Hematopoietic multipotent progenitor cell (in vitro differentiated cells): ENCODE measurements around the gene MTREX. TPM values are rescaled to one million over a fixed set of nuclear protein-coding genes. Genes with fewer than 3 reads are reported as not detected.
"Not testable (repeated sequence)": the region's sequence is repeated elsewhere in the genome, so short reads cannot be mapped to it uniquely, and the experiment has no call there.

ENCODE experiments used
- DNase-seq, 3 donors: peaks; one replicate each; pipeline ENCODE4 v3.0.0-alpha.2; 2011 to 2015; ENCODE audit warnings: low read depth in 2 of 3, low spot score in 2 of 3
- total RNA-seq: library from RNA; depleted of rRNA; stranded (reverse); fragments of >200 nt; gene quantifications from one replicate; pipeline ENCODE4 v1.2.3, GENCODE V29; 2012

MTREX gene
- total RNA-seq, result 15.3 TPM

DNA sequence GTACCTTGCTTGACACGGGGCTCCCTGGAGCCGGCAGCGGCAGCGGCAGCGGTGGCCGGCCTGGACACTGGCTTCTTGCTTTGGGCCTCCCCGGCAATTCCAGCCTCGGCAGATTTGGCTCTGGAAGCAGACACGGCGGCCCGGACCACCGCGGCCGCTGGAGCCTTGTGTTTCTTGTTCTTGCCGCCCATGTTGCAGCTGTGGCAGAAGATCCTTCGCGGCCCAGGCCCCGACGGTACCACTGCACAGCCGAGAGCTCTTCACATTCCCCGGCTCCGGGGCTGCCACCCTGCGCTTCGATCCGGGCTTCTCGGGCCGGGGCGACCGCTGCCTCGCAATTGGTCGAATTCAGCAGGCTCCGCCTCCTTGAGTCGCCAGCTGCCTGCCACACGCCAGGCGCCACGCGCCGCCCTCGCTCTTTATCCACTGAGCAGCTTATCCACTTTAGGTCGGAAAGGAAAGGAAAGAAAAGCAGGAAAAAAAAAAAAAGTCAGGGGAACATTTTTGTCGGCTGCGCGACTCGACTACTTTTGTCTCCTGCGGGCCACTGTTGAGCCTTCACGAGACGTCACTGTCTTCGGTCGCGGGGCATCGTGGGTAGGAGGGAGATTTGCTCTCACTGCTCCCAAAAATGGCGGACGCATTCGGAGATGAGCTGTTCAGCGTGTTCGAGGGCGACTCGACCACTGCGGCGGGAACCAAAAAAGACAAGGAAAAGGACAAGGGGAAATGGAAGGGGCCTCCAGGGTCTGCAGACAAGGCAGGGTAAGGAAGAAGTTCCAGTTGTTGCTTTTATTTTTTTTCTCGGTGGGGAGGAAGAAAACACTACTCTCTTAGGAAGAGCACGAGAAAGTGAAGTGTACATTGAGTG is at the start of gene MTREX, which contains the start of gene DHX29:
Gene MTREX (plus strand): TSS at position 607 of the 871 bp plus-strand sequence. CDS start 25 bp downstream, at position 632.
Gene DHX29 (minus strand): TSS at position 312 of the 871 bp plus-strand sequence. CDS start 121 bp downstream, at position 191.
- peak; percentile 81 to 94 (median 90) for DNase-seq

DNA sequence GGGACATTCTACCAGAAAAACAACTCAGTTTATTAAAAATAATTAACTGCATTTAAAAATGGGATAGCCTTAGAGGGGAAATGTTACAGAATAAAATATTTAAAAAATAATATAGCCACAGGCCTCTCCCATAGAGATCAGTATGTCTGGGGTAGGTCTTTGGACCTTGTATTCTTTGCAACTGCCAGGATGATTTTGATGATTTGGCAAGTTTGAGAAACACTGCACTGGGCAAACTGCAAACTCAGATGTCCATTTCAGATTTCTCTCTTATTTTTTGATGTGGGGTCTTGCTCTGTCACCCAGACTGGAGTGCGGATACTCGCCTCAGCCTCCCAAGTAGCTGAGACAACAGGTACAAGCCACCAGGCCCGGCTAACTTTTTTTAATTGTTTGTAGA is 49.5 kb upstream of the MTREX start:
- DNase-seq, result no peak

DNA sequence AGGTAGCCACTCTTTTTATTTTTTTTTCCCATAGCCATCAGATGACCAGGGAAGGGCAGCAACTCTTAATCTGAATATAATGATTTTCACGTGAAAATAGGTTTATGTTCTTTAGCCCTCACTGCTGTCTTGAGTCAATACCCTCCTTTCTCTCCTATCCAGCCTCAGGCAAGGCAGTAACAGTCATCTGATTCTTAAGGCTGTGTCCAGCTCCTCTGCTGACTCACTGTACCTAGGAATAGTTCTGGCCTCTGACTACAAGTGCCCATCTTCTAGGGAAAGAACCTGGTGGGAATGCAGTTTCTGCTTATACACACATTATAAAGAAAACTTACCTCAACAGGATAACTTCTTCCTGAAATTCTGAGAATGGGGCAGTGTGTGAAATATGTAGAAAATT is 31.0 kb upstream of the MTREX start:
- DNase-seq, result no peak

DNA sequence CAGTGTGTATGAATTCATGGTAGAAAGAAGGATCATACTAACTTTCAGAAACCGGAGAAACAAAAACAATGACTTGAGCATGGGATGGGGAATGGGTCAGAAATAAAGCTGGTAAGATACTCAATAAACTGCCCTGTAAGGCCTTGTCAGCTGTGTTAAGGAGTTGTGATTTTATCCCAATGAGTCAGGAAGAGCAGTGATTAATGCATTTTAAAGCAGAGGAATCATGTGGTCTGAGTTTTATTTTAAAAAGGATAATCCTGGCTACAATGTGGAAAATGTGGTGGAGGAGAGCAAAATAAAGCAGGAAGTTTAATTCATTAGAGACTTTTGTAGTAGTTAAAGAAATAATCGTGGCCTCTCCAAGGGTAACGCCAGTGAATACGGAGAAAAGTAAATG is 29.0 kb upstream of the MTREX start:
- DNase-seq, result no peak

DNA sequence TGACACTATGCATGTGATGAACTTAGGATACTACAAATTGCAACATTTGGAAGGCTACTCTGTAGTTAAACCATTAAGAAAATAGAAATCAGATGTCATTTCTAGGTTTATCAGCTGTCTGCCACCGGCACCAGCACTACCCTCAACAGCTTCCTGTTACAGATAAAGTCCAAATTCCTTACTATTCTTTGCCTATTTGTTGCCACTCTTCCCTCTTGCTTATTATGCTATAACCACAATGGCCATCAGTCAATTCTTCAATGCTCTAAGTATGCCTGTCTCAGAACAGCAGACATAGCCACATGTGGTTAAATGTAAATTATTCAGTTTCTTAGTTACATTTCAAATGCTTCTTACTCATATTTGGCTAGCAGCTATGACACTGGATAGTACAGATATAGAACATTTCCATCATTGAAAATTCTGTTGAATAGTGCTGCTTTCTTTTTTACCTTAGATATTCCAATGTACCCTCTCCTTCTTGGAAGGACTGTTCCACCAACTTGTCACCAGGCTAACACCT is 21.3 kb upstream of the MTREX start:
- DNase-seq, result peak in 1 of 3 donors; percentile 5

DNA sequence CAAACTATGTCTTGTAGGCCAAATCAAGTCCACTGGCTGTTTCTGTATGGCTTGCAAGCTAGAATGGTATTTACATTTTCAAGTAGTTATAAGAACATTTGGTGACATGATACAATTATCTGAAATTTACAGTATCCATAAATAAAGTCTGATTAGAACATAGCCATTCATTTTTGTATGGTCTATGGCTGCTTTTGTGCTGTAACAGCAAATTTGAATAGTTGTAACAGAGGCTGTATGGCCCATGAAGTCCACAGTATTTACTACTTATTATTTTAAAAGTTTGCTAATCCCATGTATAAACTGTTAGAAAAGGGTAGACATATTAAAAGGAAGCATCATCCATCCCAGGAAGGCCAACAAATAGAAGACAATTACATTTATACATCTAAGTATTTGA is 18.0 kb upstream of the MTREX start:
- no peak for DNase-seq

DNA sequence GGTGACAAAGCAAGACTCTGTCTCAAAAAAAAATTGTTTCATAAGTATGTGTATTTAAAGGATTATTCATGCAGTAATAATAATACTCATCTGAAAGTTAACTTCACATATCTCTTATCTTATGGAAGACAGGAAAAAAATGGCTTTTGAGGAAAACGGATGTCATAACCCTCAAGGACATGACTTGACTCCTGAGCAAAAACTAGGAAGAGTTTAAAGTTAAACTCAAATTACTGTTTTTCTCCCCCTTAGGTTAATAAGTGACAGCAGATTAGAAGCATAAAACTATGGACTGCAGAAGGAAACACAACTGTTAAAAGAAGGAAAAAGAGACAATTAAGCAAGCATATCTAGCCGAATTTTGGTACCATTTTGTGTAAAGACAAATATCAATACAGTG is 16.8 kb upstream of the MTREX start:
- no peak for DNase-seq

DNA sequence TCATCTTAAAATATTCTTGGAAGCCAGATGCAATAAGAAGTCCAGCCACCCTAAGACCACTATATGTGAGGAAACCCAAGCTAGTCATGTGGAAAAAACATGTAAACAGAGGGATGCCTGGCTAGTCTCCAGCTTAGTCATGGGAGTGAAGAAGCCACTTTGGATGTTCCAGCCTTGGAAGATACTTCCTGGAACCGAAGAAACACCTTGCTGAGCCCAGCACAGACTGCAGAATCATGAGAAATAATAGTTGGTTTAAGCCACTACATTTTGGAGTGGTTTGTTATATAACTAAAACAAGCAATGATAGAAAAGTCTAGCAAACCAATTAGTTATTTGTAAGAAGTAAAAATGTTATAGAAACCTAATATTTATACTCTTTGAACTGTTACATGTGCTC is 12.9 kb upstream of the MTREX start:
- no peak for DNase-seq

DNA sequence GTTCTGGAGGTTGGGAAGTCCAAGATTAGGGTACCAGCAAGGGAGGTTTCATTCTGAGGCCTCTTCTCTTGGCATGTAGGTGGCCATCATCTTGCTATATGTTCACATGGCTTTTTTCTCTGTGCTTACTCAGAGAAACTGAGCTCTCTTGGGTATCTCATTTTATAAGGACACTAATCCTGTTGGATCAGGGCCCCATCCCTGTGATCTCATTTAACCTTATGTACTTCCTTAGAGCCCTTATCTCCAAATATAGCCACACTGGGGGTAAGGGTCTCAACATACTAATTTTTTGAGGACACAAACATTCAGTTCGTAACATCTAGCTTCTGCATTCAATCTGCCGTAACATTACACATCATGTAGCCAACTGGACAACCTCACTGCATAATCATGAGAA is 6.9 kb upstream of the MTREX start:
- no peak for DNase-seq

DNA sequence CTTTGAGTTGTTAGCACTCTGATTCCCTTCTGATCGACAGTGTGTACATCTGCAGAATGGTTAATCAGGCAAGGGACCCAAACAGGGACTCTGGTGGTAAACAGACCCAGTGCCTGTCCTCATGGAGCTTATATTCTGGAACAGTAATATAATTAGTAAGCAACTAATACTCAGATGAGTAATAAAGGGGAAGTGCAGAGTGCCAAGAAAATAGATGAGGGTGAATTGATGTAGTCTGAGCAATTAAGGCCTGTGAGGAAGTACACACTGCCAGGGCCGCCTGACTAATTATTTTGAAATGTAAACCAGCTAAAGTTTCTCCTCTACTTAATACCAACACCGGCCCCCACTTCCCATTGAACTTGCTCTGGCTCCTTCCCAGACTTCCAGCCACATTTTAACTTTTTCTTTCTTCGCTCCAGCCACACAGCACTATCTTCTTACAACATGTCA is 4.5 kb upstream of the MTREX start:
- peak in 2 of 3 donors; percentile 31 to 59 for DNase-seq

DNA sequence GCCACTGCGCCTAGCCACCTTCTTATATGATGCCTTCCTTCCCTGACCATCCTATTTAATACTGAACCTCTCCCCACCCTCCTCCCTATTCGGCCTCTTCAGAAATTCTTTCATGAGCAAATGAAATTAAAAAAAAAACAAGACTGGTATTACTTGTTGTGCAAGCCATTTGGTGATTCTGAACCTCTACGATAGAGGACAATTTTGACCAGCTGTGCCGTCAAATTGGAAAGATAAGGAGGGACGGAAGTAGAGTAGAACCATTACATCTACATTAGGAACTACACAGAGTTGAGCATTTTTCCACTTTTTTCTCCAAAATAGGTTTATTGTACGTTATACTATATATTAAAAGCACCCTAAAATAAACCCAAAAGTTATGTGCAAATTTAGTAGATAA is 3.2 kb upstream of the MTREX start:
- no peak for DNase-seq

DNA sequence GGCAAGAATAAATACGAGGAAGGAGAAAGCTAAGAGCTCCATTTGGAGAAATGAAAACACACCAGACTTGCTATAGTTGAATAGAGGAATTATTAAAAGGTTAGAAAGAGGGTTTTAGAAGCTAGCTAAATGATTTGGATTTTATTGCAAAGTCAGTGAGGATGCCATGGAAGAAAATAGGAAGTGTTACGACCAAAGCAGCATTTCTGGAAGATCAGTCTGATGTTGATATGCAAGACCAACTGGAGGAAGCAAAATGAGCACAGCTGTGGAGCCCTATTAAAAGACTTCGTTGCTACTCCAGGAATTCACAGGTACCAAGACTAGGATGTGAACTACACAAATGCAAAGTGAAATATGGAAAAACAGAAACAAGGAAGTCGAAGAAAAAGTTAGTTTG is 2.4 kb upstream of the MTREX start:
- DNase-seq, result no peak

DNA sequence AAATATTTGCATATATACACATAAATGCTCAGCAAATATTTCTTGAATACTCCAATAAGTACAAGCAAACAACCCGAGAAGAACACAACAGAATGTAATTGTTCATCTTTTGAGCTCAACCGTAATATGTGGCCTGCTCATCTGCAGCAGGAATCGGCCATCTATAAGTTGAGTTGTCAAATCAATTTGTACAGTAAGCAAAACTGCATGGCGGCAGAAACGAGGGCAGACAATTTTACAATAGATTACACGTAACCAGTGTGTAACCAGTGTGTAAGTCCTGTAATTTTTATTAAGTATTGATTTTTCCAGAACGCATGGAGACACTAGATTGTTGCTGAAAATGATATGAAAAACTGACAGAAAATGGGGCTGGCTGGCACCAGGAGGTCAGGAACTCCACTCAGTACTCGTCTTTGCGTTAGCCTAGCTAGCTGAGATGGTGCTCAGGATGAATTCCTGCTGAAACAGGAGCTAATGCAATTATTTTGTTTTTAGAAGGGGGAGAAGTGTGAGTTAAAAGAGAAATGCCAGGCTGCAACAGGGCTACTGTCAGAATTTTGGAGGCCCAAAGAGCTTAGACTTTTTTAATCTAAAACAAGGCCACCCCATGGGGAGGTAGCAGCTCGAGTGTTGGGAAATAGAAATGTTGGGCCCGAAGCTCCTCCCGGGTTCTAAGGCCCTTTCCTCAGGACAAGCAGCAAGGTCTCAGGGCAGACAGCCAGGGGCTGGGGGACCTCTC is 977 bp upstream of the MTREX start:
- DNase-seq, result no peak

DNA sequence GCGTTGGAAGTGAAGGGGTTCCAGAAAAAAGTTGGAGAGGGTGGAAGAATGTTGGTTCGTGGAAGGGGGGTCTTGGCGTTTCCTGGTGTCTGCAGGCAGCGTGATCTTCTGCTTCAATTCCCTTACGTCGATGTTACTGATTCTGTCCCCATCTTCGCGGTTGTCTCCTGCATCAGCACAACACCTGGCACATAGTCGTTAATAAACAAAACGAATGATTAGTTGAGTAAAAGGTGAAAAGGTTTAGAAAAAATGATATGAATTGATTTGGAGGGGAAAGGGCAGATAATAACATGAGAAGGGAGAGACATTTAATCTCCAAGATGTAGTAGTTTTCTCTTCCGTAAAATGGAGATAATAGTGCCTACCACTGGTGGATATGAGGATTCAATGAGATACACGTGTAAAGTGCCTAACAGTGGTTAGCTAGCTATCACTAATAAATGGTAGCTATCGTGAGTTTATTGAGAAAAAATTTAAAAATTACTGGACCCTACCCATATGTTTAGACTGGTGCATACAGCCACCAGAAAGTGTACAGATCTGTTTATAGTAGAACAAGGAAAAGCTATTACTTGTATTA is 556 bp downstream of the MTREX start:
- peak; percentile 10 to 40 (median 32) for DNase-seq

DNA sequence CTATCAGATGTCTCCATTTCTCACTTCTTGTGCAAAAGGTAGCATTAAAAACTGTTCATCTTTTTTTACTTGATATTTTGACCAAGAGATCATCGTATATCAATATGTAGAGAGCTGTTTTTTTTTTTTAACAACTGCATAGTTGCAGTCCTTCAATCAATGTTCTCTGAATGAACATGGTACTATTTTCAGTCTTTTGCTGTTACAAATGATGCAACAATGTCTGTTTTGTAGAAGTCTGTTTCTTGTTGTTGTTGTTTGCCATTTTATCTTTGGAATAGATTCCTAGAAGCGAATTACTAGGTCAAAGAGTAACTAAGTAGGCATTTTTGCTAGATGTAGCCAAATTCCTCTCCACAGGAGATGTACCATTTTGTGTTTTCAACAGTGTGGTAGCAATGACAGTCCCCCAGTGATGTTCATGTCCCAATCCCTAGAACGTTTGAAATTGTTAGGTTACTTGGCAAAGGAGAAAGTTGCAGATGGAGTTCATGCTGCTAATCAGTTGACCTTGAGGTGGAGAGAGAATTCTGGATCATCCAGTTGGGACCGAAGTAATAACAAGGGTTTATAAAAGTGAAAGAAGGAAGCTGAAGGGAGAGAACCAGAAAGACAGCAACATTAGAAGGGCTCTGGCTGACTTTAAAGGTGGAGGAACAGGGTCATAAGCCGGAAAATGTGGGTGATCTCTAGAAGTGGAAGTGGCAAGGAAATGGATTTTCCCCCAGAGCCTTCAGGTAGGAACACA is 6.3 kb downstream of the MTREX start:
- DNase-seq, result no peak

DNA sequence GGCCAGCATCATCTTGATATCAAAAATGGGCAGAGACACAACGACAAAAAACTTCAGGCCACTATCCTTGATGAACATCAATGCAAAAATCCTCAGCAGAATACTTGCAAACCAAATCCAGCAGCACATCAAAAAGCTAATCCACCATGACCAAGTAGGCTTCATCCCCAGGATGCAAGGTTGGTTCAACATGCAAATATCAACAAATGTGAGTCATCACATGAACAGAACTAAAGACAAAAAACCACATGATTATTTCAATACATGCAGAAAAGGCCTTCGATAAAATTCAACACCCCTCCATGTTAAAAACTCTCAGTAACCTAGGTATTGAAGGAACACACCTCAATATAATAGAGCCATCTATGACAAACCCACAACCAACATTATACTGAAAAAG is 8.5 kb downstream of the MTREX start:
- no peak for DNase-seq

DNA sequence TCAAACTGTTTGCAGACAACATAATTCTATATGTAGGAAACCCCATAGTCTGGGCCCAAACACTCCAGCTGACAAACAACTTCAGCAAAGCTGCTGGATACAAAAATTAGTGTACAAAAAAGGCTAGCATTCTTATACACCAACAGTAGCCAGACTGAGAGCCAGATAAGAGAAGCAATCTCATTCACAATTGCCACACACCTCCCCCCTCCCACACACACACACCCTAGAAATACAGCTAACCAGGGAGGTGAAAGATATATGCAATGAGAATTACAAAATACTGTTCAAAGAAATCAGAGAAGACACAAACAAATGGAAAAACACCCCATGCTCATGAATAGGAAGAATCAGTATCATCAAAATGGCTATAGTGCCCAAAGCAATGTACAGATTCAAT is 9.0 kb downstream of the MTREX start:
- no peak for DNase-seq

DNA sequence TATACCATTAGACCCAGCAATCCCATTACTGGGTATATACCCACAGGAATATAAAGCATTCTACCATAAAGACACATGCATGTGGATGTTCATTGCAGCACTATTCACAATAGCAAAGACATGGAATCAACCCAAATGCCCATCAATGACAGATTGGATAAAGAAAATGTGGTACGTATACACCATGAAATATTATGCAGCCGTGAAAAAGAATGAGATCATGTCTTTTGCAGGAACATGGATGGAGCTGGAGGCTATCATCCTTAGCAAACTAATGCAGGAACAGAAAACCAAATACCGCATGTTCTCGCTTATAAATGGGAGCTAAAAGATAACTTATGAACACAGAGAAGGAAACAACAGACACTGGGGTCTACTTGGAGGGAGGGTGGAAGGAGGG is 10.4 kb downstream of the MTREX start:
- DNase-seq, result not testable (repeated sequence)

DNA sequence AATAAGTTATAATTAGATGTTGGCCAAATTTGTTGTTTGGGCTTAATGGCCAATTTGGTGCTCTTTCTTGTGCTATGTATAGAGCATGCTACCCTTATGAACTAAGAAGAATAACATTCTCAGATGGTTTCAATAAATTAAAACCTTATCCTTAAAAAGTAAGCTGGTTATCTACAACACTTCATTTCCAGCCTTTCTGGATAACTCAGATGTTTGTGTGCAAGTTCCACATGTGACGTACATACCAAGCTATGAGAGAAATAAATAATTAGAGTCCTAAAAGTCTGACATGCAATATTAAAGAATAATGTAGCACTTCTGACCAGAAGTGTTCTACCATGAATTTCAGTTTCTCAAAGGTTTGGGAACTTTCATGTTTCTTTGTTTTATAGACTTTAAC is 11.7 kb downstream of the MTREX start:
- DNase-seq, result no peak

DNA sequence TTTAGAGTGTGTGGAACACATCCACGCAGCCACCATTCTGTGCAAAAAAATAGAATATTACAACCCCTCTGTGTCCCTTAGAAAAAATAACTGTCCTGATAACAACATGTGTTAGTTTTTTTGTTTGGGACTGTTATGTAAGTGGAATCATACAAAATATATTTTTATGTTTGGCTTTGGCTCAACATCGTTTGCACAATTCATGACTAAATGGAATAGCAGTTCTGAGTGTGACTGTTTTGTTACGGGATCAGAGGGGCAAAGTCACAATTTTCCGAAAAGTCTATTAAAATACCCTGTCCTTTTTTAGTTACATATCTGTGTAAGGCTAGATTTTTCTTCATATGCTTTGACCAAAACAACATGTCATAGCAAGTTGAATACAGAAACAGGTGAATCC is 12.8 kb downstream of the MTREX start:
- no peak for DNase-seq
